Neural progenitor cell (in vitro differentiated cells): ENCODE data around the gene PCLO. TPM values are rescaled to one million over a fixed set of nuclear protein-coding genes. Genes with fewer than 3 reads are reported as not detected.

Source experiments
- DNase-seq: peaks from one replicate; pipeline ENCODE4 v3.0.0-alpha.2; 2016; ENCODE audit warnings: low spot score
- H2AFZ ChIP-seq: fragments of 200-600 bp; sonication (generic); replicated peaks from 2 replicates; pipeline ENCODE4 v1.6.1; 2016; ENCODE audit warnings: antibody characterized with exemption
- H3F3A ChIP-seq: fragments of 200-600 bp; sonication (generic); 2 replicates; pipeline ENCODE4 v1.6.1; 2016; ENCODE audit warnings: antibody characterized with exemption, low read depth
- H3K27ac ChIP-seq: fragments of 200-600 bp; sonication (generic); 2 replicates; pipeline ENCODE4 v1.5.1; 2016; ENCODE audit warnings: mild to moderate bottlenecking
- H3K27me3 ChIP-seq: fragments of 200-600 bp; sonication (generic); 2 replicates; pipeline ENCODE4 v1.6.1; 2016; ENCODE audit warnings: mild to moderate bottlenecking, moderate library complexity
- H3K36me3 ChIP-seq: fragments of 200-600 bp; sonication (generic); 2 replicates; pipeline ENCODE4 v1.5.1; 2016
- H3K4me1 ChIP-seq: fragments of 200-600 bp; sonication (generic); 2 replicates; pipeline ENCODE4 v1.6.1; 2016; ENCODE audit warnings: mixed run types
- H3K4me2 ChIP-seq: fragments of 200-600 bp; sonication (generic); 2 replicates; pipeline ENCODE4 v1.6.1; 2016
- H3K4me3 ChIP-seq: fragments of 200-600 bp; sonication (generic); 2 replicates; pipeline ENCODE4 v1.5.1; 2016
- H3K79me2 ChIP-seq: fragments of 200-600 bp; sonication (generic); 2 replicates; pipeline ENCODE4 v1.6.1; 2016; ENCODE audit warnings: low read depth
- H3K9ac ChIP-seq: fragments of 200-600 bp; sonication (generic); 2 replicates; pipeline ENCODE4 v1.6.1; 2016
- H3K9me3 ChIP-seq: fragments of 200-600 bp; sonication (generic); 2 replicates; pipeline ENCODE4 v1.5.1; 2016; ENCODE audit warnings: low read depth
- H4K20me1 ChIP-seq: fragments of 200-600 bp; sonication (generic); 2 replicates; pipeline ENCODE4 v1.6.1; 2016; ENCODE audit warnings: low read depth
- H3K27ac Mint-ChIP-seq: 3 replicates; pipeline ENCODE4 v1.8.0; 2021; ENCODE audit warnings: mixed read lengths
- H3K27me3 Mint-ChIP-seq: 2 replicates; pipeline ENCODE4 v1.8.0; 2022; ENCODE audit warnings: low read depth, mild to moderate bottlenecking, inconsistent platforms, moderate library complexity, mixed read lengths; ENCODE audit not compliant: insufficient read depth
- H3K36me3 Mint-ChIP-seq: 3 replicates; pipeline ENCODE4 v1.8.0; 2021; ENCODE audit warnings: mixed read lengths
- H3K4me1 Mint-ChIP-seq: 3 replicates; pipeline ENCODE4 v1.8.0; 2021; ENCODE audit warnings: mixed read lengths
- H3K4me3 Mint-ChIP-seq: 3 replicates; pipeline ENCODE4 v1.8.0; 2021; ENCODE audit warnings: mild to moderate bottlenecking, moderate library complexity, mixed read lengths
- H3K9me3 Mint-ChIP-seq: 3 replicates; pipeline ENCODE4 v1.8.0; 2020; ENCODE audit warnings: mixed read lengths
- EZH2 ChIP-seq: fragments of 200-600 bp; sonication (generic); IDR thresholded peaks from 2 replicates; pipeline ENCODE4 v1.6.1; 2017; ENCODE audit warnings: antibody characterized with exemption, mild to moderate bottlenecking, moderate library complexity
- EZH2phosphoT487 ChIP-seq: fragments of 200-600 bp; sonication (generic); IDR thresholded peaks from 2 replicates; pipeline ENCODE4 v1.6.1; 2017; ENCODE audit warnings: antibody characterized with exemption
- total RNA-seq: library from RNA; depleted of rRNA; stranded (reverse); fragments of >200 nt; gene quantifications from 2 replicates; pipeline ENCODE4 v1.2.3, GENCODE V29; 2015; ENCODE audit warnings: low replicate concordance
- TF ChIP-seq, protein P1 (sequence below): fragments of 200-600 bp; sonication (generic); IDR thresholded peaks from 2 replicates; pipeline ENCODE4 v1.5.1; 2017; ENCODE audit warnings: antibody characterized with exemption, mild to moderate bottlenecking

PCLO gene
- total RNA-seq, 1 donor from 2014 or later = 2.0 TPM

DNA sequence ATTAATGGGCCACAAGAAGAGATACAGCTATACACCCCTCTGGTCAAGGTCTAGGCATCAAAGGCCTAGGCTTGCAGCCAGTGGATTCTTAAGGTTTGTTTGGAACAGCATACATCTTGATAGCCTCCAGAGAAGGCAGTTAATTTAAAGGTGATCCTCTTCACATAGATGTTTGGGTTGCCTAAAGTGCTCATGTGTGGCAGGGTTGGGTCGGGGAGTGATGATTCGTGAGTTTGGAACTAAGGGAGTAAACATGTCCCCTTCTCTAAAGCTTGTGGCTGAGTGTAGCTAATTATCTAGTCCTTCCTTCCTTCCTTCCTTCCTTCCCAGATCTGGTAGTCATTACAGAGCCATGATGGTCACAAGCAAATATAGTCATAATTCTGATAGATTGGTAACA is 12.4 kb downstream of the PCLO start:
- H3K27ac Mint-ChIP-seq = no peak overlapping the region
- H4K20me1 ChIP-seq = no peaks in the 10 kb centered on the region
- no peaks in the 10 kb centered on the region for H3K27me3 ChIP-seq
- no peak overlapping the region for H3K4me3 ChIP-seq
- H3K27me3 Mint-ChIP-seq = no peaks in the 10 kb centered on the region
- H3K36me3 Mint-ChIP-seq = peaks cover 6% of the 10 kb centered on the region
- no peak overlapping the region for H2AFZ ChIP-seq
- no peak overlapping the region for H3K4me3 Mint-ChIP-seq
- no peaks in the 10 kb centered on the region for H3K9me3 Mint-ChIP-seq
- H3K9ac ChIP-seq = no peak overlapping the region
- peaks cover 13% of the 10 kb centered on the region for H3K4me1 ChIP-seq
- no peak overlapping the region for H3K27ac ChIP-seq
- no peak for DNase-seq
- no peaks in the 10 kb centered on the region for H3K36me3 ChIP-seq
- H3K4me1 Mint-ChIP-seq = peaks cover 3% of the 10 kb centered on the region
- no peaks in the 10 kb centered on the region for H3F3A ChIP-seq
- TF ChIP-seq, protein P1, sequence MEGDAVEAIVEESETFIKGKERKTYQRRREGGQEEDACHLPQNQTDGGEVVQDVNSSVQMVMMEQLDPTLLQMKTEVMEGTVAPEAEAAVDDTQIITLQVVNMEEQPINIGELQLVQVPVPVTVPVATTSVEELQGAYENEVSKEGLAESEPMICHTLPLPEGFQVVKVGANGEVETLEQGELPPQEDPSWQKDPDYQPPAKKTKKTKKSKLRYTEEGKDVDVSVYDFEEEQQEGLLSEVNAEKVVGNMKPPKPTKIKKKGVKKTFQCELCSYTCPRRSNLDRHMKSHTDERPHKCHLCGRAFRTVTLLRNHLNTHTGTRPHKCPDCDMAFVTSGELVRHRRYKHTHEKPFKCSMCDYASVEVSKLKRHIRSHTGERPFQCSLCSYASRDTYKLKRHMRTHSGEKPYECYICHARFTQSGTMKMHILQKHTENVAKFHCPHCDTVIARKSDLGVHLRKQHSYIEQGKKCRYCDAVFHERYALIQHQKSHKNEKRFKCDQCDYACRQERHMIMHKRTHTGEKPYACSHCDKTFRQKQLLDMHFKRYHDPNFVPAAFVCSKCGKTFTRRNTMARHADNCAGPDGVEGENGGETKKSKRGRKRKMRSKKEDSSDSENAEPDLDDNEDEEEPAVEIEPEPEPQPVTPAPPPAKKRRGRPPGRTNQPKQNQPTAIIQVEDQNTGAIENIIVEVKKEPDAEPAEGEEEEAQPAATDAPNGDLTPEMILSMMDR = no peak
- TF ChIP-seq EZH2 (no peak), EZH2phosphoT487 (no peak)
- H3K4me2 ChIP-seq = no peak overlapping the region
- H3K9me3 ChIP-seq = no peaks in the 10 kb centered on the region
- no peaks in the 10 kb centered on the region for H3K79me2 ChIP-seq

DNA sequence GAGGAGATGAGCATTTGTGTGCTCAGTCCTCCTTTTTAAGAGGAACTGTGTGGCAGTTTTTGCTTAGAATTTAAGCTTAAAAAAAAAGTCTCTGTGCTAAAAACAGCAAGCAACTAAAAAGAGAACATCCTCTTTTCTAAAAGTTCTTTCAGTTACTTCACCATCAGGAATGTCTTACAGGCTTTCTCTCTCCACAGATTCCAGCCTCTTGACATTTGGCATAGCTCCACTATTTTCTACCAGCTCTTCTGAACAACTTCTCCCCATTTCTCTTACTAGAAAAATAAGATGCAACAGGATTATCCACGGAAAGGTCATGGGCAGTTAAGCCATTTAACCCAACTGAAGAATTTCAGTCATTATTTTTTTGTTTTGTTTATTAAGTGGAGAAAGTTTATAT is 13.2 kb downstream of the PCLO start:
- Histone ChIP-seq H3K9me3 (no peaks in the 10 kb centered on the region), H3K79me2 (no peaks in the 10 kb centered on the region), H3K27ac (peak overlapping the region; percentile 25), H2AFZ (no peak overlapping the region), H3K9ac (no peak overlapping the region), H3K4me1 (peaks cover 13% of the 10 kb centered on the region), H3F3A (no peaks in the 10 kb centered on the region), H4K20me1 (no peaks in the 10 kb centered on the region), H3K36me3 (no peaks in the 10 kb centered on the region), H3K27me3 (no peaks in the 10 kb centered on the region), H3K4me2 (no peak overlapping the region), H3K4me3 (no peak overlapping the region)
- peaks cover 2% of the 10 kb centered on the region for H3K36me3 Mint-ChIP-seq
- H3K4me1 Mint-ChIP-seq = peaks cover 3% of the 10 kb centered on the region
- no peaks in the 10 kb centered on the region for H3K27me3 Mint-ChIP-seq
- no peak overlapping the region for H3K27ac Mint-ChIP-seq
- no peak for DNase-seq
- TF ChIP-seq EZH2 (no peak), EZH2phosphoT487 (no peak)
- TF ChIP-seq, protein P1 = no peak
- H3K9me3 Mint-ChIP-seq = no peaks in the 10 kb centered on the region
- no peak overlapping the region for H3K4me3 Mint-ChIP-seq

DNA sequence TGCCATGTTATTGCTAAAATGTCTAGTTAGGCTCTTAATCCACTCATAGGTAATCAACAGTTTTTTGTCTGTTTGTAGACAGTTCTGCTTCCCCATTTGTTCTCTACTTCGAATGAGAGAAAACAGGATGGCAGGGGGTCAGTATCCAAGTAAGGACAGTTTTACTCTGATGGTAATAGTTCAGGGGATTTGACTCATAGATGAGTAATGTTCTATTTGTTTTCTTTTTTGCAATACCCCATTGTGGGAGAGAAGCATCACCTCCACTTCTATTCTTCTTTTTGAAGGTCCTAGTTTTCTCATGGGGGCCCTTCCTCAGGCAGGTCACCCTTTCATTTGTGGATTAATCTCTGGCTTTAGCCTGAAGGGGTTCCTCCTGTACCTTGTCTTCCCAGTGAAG is 13.9 kb downstream of the PCLO start:
- Mint-ChIP-seq H3K4me3 (no peak overlapping the region), H3K27me3 (no peaks in the 10 kb centered on the region), H3K9me3 (no peaks in the 10 kb centered on the region), H3K36me3 (peaks cover 2% of the 10 kb centered on the region), H3K27ac (no peak overlapping the region), H3K4me1 (peaks cover 3% of the 10 kb centered on the region)
- no peak for DNase-seq
- H3K36me3 ChIP-seq = no peaks in the 10 kb centered on the region
- no peaks in the 10 kb centered on the region for H3F3A ChIP-seq
- TF ChIP-seq, protein P1 = no peak
- TF ChIP-seq EZH2phosphoT487 = no peak
- TF ChIP-seq EZH2 = no peak
- H4K20me1 ChIP-seq = no peaks in the 10 kb centered on the region
- no peak overlapping the region for H3K9ac ChIP-seq
- H3K9me3 ChIP-seq = no peaks in the 10 kb centered on the region
- H3K27me3 ChIP-seq = no peaks in the 10 kb centered on the region
- H3K4me2 ChIP-seq = no peak overlapping the region
- peaks cover 13% of the 10 kb centered on the region for H3K4me1 ChIP-seq
- H3K79me2 ChIP-seq = no peaks in the 10 kb centered on the region
- no peak overlapping the region for H3K4me3 ChIP-seq
- no peak overlapping the region for H2AFZ ChIP-seq
- H3K27ac ChIP-seq = peak overlapping the region; percentile 25

DNA sequence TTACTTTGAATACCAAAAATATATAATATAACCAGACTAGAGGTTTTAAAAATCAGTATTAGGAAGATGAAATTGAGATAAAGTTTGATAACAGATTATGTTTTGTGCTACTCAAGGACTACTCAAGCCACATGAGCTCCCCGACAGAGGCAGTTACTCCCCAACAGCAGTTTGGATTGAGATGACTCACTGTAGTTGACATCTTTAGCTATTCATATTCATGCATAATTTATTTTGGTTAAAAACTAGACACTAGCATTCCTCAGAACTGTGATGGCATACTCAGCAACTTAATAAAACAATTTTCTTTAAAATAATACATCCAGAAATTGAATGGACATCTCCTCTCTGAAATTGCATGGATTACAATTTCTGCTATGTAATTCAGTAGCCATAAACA is 19.6 kb downstream of the PCLO start:
- no peak overlapping the region for H3K27ac Mint-ChIP-seq
- H3K9me3 Mint-ChIP-seq = no peaks in the 10 kb centered on the region
- Histone ChIP-seq H3K4me3 (no peak overlapping the region), H3K79me2 (no peaks in the 10 kb centered on the region), H3K36me3 (no peaks in the 10 kb centered on the region), H2AFZ (no peak overlapping the region), H3K9me3 (no peaks in the 10 kb centered on the region), H3K4me1 (no peaks in the 10 kb centered on the region), H3F3A (no peaks in the 10 kb centered on the region), H3K27ac (no peak overlapping the region), H4K20me1 (no peaks in the 10 kb centered on the region), H3K27me3 (no peaks in the 10 kb centered on the region), H3K9ac (no peak overlapping the region), H3K4me2 (no peak overlapping the region)
- no peaks in the 10 kb centered on the region for H3K27me3 Mint-ChIP-seq
- TF ChIP-seq EZH2 (no peak), EZH2phosphoT487 (no peak)
- TF ChIP-seq, protein P1 = no peak
- no peaks in the 10 kb centered on the region for H3K4me1 Mint-ChIP-seq
- no peak for DNase-seq
- H3K4me3 Mint-ChIP-seq = no peak overlapping the region
- H3K36me3 Mint-ChIP-seq = no peaks in the 10 kb centered on the region
